ENCODE data around the gene KRTAP9-6.
"Not testable (repeated sequence)": the region's sequence is repeated elsewhere in the genome, so short reads cannot be mapped to it uniquely, and the experiment has no call there.

- TF ChIP-seq, protein P1, sequence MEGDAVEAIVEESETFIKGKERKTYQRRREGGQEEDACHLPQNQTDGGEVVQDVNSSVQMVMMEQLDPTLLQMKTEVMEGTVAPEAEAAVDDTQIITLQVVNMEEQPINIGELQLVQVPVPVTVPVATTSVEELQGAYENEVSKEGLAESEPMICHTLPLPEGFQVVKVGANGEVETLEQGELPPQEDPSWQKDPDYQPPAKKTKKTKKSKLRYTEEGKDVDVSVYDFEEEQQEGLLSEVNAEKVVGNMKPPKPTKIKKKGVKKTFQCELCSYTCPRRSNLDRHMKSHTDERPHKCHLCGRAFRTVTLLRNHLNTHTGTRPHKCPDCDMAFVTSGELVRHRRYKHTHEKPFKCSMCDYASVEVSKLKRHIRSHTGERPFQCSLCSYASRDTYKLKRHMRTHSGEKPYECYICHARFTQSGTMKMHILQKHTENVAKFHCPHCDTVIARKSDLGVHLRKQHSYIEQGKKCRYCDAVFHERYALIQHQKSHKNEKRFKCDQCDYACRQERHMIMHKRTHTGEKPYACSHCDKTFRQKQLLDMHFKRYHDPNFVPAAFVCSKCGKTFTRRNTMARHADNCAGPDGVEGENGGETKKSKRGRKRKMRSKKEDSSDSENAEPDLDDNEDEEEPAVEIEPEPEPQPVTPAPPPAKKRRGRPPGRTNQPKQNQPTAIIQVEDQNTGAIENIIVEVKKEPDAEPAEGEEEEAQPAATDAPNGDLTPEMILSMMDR (IDR thresholded peaks at IDR 0.05) = not testable (repeated sequence)
- not testable (repeated sequence) for TF ChIP-seq POLR2AphosphoS5, POLR2A (IDR thresholded peaks at IDR 0.05)
Measured at GRCh38 chr17:41237116-41237515, 28.1 kb upstream of the KRTAP9-6 start.

Measured in breast epithelium (tissue), 3 donors.